ENCODE data around the gene WDFY3. TPM values are rescaled to one million over a fixed set of nuclear protein-coding genes. Genes with fewer than 3 reads are reported as not detected.

The WDFY3 gene
- total RNA-seq, 1 donor from 2014 or later, result 95.5 TPM

DNA sequence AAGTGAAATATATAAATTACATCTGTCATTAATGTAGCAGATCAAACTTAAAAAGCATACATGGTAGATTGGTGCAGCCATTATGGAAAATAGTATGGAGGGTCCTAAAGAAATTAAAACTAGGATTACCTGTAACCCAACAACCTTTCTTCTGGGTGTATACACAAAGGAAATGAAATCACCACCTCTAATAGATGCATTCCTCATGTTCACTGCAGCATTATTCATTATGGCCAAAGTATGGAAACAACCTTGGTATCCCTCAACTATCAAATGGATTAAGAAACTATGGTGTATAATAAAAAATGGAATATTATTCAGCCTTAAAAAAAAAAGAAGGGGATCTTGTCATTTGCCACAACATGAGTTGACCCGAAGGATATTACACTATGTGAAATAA, 13.7 kb downstream of the WDFY3 start:
- no peak for DNase-seq (ENCODE audit: low read depth, low spot score)

DNA sequence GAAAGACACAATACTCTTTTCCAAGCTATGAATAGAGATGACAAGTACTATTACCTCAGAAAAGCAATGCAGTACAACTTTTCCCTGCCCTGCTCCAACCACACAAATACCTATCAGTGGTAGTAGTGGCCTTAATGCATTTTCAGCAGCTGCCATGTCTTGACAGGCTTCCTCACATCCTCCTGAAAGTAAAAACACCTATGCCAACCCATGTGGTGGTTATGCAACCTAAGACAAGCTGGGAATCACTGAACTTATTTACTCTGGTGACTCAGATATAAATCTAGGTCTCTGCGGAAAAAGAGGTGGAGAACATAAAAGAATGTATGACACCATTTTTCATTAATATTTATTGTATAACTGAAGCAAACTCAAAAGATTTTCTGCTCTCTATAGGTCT, 14.5 kb downstream of the WDFY3 start:
- no peak for DNase-seq (ENCODE audit: low read depth, low spot score)

DNA sequence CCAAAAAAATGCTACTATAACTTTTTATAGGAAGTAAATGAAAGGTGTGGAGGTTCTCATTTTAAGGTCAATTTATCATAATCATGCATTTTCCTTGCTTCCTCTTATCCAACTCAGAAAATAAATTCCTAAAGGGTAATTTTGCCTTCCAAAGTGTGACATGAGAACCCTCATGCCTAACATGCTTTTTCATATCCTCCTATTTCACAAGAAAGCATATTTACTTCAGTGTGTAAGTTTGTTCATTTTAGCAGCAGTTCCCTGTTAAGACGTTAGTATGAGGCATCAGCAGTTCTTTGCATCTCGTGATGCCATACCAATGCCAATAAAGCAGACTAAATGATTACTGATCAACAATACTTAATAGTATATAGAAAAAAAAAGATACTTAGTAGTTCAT, 18.4 kb downstream of the WDFY3 start:
- DNase-seq (ENCODE audit: low read depth, low spot score), result no peak

DNA sequence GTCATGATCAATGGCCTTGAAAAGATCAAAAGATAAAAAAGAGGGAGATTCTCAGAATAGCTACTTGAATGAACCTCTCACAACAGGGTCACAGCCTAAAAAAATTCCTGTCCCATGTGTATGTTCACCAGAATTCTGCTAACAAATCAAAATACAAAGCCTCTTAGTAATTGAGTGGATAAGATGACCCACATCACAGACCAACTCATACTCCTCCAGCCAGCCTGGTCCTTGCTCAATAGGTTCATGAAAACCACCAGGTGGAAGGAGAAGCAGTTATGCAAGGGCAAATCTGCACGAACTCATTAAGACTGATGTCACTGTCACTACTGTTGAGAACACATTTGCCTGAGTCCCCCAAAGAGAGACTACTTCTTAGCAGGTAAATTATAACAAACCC, 21.5 kb downstream of the WDFY3 start:
- DNase-seq (ENCODE audit: low read depth, low spot score), result no peak

DNA sequence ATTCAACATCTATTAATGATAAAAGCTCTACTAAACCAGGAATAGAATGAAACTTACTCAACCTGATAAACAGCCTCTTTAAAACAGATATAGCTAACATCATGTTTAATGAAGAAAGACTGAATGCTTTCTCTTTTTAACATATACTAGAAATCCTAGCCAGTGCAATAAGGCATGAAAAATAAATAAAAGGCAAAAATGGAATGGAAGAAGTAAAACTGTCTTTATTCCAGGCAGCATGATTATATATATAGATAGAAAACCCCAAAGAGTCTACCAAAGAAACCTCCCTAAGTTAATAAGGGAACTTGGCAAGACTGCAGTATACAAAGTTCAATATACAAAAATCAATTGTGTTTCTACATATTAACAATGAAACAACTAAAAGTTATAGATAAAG, 25.5 kb downstream of the WDFY3 start:
- no peak for DNase-seq (ENCODE audit: low read depth, low spot score)

DNA sequence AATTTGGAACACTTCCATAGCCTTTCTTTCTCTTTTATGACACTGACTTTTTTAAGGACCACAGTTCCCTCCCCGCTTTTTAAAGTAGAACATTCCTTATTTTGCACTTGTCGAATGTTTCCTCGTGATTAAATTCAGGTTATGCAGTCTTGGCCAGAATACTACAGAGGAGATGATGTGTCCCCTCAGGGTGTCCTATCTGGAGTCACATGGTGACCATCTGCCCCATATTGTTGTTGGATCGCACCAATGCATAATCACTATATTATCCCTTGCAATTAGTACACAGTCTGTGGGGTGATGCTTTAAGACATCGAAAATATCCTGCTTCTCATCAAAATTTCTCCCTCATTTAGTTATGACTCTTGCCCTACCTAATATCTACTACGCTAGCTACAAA, 27.4 kb downstream of the WDFY3 start:
- DNase-seq (ENCODE audit: low read depth, low spot score), result no peak

DNA sequence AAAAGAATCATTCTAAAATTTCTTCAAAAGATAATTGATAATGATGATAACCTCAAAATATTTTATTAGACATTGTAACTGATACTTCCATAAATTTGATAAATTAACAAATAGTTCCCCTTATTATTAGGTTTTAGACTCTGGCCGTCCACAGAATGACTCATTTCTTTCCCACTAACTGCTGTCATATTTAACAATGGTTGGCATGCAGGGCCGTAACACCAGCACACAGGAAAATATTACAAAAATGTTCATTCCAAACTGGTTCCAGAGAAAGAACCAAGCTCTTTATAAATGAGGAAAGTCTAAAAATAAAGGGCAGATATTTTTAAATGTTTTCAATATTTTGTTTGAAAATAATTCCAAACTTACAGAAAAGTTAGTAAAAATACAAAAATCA, 28.2 kb downstream of the WDFY3 start:
- peak; percentile 60 for DNase-seq (ENCODE audit: low read depth, low spot score)

DNA sequence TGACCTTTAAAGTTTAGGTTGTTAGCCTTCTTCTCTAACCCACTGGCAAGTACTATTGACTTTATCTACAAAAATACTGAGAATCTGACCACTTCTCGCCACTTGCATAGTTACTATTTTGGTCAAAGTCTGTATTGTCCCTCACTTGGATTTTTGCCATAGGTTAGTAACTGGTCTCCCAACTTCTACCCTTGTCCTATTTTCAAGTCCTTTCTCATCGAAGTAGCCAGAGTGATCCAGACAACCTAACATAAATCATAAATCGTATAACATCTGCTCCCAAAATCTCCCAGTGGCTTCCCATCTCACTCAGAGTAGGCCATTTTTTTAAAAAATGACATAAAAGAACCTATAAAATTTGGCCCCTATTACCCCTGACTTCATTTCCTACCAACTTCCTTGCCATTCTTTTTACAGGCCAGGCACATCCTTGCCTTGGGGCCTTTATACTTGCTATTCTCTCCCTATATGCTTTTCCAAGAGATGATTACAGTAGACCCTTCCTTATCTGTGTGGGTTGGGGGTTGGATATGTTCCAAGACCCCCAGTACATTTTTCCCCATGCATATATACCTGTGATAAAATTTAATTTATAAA, 29.0 kb downstream of the WDFY3 start:
- DNase-seq (ENCODE audit: low read depth, low spot score), result peak; percentile 32

DNA sequence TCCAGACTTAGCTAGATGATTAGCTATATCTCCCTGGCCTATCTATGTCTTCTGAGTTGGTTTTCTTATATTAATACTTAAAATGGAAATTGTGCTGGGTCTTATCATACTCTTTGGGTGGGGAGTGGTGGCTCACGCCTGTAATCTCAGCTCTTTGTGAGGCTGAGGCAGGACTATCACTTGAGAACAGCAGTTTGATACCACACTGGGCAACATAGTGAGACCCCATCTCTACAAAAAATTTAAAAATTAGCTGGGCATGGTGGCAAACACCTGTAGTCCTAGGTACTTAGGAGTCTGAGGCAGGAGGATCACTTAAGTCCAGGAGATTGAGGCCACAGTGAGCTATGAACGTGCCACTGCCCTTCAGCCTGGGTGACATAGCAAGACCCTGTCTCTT, 30.4 kb downstream of the WDFY3 start:
- no peak for DNase-seq (ENCODE audit: low read depth, low spot score)

DNA sequence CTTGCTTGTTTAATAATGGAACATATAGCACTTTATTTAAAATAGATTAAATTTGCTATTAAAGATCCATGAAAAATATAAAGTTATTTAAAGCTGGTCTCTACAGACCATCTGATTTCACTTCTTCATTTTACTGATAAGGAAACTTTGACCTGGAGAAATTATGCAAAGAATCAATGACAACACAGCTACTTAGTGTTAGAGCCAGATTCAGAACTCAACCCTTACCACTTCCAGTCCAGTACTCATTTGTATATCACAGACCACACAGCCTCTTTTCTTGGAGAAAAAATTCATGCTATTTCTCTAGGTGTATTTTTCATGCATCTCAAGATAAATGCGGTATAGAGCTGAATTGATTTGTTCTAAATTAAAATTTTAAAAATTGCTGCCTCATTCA, 34.0 kb downstream of the WDFY3 start:
- no peak for DNase-seq (ENCODE audit: low read depth, low spot score)

DNA sequence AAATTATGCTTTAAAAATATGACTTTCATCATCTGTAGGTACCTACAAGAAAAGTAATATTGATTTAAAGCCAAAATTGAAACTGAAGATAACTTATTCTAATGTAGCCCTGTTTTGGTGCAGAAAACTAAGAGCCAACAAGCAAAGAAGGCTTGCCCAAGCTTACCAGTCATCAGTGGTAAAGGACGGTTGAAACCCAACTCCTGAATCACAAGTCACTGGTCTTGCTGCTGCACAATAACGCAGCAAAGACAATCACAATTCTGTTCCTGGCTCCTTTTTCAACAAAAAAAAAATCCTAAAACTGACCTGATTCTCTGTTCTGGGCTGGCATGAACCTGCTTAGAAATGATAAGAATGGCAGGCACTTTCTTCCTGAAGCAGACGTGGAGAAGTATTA, 34.5 kb downstream of the WDFY3 start:
- DNase-seq (ENCODE audit: low read depth, low spot score), result no peak

DNA sequence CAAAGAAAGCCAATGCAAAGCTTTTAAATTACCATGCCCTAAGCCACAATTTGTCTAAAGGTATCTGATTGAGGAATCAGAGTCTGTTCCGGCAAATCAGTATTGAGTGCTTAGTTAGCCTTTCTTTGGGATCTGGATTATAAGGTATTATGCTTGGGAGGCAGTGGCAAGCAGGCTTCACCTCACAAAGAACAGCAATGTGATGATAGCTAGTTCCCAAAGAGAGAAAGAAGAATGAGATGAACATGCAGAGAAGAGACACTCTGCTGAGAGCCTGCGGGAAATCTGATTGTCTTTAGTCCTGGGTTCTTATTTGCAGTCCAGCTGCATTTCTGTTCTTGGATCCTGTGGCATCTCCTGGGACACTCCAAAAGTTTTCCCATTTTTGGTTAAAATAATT, 35.2 kb downstream of the WDFY3 start:
- no peak for DNase-seq (ENCODE audit: low read depth, low spot score)

DNA sequence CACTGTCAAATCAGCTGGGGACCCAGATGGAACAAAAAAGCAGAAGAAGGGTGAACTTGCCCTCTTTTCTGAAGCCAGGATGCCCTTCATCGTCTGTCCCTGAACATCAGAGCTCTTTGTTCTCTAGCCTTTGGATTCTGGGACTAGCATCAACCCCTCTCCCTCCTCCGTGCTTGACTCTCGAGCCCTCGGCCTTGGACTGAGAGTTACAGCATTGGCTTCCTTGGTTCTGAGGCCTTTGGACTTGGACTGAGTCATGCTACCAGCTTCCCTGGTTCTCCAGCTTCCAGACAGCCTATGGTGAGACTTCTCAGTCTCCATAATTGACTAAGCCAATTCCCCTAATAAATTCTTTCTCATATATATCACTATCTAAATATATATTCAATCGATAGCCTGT, 38.4 kb downstream of the WDFY3 start:
- no peak for DNase-seq (ENCODE audit: low read depth, low spot score)

DNA sequence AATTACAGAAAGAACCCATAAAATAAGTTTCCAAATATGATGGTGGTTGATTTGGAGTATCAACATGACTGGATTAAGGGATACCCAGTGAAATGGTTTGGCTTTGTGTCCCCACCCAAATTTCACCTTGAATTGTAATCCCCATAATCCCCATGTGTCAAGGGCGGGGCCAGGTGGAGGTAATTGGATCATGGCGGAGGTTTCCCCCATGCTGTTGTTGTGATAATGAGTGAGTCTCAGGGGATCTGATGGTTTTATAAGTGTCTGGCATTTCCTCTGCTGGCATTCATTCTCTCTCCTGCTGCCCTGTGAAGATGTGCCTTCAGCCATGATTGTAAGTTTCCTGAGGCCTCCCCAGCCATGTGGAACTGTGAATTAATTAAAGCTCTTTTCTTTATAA, 39.1 kb downstream of the WDFY3 start:
- no peak for DNase-seq (ENCODE audit: low read depth, low spot score)

DNA sequence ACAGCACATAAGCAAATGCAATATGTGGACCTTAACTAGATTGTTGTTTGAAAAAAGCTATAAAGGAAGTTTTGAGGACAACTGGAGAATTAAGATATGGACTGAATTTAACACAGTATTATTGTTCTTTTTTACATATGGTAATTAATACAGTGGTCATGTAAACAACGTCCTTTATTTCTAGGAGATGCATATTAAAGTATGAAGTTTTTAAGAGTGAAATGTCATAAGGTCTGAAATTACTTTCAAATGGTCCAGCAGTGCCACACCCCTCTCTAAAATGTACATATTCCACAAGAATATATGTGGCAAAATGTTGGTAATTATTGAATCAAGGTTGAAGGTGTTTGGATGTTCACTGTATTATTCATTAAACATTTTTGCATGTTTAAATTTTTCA, 40.9 kb downstream of the WDFY3 start:
- no peak for DNase-seq (ENCODE audit: low read depth, low spot score)

DNA sequence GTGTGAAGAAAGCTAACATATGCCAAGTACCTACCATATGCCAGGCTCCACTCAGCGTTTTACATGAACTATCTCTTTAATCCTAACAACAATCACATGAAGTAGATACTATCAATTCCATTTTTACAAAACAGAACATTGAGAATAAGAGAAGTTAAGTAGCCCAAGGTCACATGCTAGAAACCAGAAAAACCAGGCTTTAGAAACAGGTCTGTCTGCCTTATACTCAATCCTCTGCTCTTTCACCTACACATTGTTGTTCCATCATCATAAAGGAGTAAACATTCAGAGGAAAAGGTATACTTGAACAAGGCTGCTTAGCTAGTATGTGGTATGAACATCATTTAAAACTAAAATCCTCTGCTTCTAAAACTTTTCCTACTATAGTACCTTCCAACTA, 42.1 kb downstream of the WDFY3 start:
- DNase-seq (ENCODE audit: low read depth, low spot score), result no peak

DNA sequence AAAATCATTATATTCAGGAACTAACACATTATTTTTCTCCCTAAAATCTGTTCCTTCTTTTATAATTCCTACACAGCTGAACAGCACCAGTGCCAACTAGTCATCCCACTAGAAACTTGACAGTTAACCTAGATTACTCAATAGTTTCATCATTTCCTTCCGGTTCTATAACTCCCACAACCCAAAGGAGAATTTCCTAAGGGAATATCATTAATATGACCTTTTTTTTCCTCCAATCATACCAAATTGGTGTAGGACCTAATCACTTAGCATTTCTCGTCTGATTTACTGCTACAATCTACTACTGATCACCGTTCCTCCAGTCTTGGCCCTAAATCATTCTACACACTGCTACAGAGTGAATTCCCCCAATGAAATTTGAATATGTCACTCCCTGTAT, 45.9 kb downstream of the WDFY3 start:
- DNase-seq (ENCODE audit: low read depth, low spot score), result no peak

DNA sequence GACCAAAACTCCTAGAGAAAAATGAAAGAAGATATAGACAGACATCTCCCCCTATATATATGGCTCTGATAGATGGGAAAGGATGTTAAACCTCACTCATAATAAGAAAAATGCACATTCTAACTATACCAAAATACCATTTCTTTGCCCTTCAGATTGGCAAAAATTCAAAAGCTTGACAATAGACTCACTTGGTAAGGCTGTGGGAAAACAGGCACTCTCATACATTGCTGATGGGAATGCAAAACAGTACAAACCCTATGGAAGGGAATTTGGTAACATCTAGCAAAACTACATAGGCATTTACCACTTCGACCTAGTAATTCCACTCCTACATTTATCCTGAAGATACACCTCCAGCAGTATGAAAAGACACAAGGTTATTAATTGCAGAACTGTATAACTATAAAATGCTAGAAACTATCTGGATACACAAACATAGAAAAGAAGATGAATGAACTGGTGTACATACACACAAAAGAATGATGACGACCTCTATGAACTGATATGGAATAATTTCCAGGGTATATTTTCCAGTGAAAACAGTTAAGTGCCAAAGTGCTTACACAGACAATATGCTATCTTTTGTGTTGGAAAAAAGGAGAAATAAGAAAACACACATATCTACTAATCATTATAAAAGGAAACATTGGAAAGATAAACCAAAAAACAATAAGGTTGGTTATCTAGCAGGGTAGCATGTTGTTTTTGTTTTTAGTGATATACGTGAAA, 48.5 kb downstream of the WDFY3 start:
- no peak for DNase-seq (ENCODE audit: low read depth, low spot score)

DNA sequence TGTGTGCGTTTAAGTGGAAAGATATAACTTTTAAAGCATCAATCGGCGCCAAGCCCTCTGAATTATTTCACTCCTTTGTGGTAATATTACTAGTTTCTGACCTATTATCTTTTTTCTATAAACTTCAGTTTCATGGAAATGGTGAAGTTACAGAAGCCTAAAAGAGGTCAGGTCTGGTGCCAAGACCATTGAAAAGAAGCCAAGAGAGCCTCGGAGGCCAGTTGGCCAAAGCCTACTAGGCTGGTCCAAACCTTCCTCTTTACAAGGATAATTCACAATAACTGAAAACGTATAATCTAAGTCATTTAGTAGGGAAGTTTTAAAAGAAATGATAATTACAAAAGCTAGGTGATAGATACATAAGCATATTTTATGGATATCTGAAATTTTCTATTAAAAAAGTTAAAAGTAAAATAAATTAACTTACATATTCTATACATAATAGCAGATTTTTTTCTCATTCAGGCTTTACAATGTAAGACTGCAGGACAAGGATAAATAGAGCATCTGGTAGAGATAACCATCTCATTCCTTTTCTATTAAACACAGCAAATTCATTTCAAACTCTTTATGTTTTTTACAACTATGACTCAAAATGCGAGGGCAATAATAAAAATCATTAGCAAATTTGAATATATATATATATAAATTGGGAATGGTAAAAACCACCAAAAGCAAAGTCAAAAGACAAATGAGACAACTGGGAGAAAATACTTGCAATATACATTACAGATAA, 49.2 kb downstream of the WDFY3 start:
- DNase-seq (ENCODE audit: low read depth, low spot score), result no peak

DNA sequence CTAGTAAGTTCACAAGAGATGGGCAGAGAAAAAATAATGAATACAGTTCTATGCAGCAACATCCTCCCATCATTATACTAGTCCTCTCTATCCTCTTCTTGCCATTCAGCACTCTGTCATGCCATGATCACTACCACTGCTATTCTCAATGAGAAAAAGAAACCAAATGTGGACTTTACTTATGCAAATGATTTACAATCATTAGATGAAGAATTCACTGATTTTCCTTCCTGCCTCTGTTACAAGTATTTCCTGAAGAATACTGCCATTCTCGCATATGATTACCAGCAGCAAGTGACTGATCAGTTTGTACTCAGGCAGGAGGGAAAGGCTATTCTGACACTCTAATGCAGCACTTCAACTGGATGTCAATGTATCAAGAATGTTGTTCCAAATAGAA, 50.3 kb downstream of the WDFY3 start:
- no peak for DNase-seq (ENCODE audit: low read depth, low spot score)

DNA sequence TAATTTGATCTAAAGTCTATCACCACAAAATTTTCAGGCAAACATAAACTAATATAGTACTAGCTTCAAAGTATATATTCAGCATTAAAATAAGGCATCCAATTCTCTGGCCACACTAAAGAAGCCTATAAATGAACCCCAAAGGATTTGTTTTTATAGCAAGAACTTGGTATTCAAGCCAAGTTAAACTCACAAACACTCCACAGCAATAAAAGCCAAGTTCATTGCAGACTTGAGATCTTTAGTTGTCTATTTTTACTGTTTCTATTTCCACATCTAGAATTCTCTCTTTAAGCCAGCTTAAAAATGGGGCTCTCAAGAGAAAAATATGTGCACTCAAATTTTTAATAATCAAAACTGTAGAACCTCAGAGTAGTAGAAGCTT, 51.1 kb downstream of the WDFY3 start:
- no peak for DNase-seq (ENCODE audit: low read depth, low spot score)

DNA sequence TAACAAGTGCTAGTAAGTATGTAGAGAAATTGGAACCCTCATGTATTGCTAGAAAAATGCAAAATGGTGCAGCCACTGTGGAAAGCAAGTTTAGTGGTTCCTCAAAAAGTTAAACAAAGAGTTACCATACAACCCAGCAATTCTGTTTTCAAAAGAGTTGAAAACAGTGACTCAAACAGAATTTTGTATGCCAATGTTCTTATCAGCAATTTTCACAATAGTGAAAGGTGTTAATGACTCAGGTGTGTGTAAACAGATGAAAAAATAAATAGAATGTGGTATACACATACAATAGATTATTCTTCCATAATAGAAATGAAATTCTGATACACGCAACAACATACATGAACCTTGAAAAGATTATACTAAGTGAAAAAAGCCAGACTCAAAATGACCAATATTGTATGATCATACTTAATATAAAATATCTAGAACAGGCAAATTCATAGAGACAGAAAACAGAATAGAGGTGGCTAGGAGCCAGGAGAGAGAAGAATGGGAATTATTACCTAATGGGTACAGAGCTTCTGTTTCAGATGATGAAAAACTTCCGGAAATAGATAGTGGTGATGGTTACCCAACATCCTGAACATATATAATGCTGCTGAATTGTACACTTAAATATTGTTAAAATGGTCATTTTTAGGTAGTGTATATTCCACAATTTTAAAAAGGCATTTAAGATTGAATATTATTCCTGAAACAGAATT, 51.6 kb downstream of the WDFY3 start:
- DNase-seq (ENCODE audit: low read depth, low spot score), result no peak

Measured in pulmonary artery endothelial cell (primary cell).